NCI-H187 treated with DMSO at 0.1 percent for 48 hours (cell line): ENCODE results near the gene CSNK1G3.

Source experiments
- DNase-seq: peaks from one replicate; lab custom pipeline; 2025; lab: John Stamatoyannopoulos, UW

CSNK1G3 gene

DNA sequence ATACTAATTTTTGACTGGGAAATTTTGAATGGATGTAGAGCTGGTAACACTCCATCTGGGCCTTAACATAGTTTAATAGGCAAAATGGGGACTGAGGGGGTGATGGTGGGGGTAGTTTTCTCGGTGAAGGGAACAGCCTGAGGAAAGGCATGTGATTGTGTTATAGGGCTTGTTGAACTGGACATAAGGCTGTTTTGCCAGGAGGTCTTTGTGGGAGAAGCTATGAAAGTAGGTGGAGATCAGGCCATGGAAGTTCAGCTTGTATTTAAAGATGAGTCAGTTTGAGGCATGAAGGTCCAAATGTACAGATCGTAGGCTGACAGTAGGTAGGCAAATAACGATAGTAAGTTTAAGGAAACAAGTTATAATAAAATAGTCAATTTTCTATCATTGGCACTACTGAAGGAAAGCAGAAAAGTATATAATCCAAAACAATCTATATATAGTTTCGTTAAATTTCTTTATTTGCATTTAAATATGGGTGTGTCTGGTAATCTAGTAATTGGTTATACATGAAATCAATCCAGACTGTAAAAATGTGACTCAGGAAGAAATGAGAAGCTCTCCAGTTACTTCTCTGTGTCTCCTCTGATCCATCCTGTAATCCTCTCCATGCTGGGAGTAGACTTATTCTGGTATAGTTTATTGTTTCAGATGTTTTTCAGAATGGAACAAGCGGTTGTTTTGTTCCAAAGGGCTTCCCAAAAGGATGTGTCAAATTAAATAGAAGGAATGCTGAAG, 2.8 kb downstream of the CSNK1G3 start:
- no peak for DNase-seq

GRCh38 chr5:123515904-123516303, 3.9 kb downstream of the CSNK1G3 start:
- no peak for DNase-seq

GRCh38 chr5:123517476-123517875, 5.5 kb downstream of the CSNK1G3 start:
- no peak for DNase-seq

- no peak for DNase-seq
Measured at GRCh38 chr5:123518111-123518510, 6.1 kb downstream of the CSNK1G3 start.

- DNase-seq: no peak
Measured at GRCh38 chr5:123520677-123521247, 8.8 kb downstream of the CSNK1G3 start.

GRCh38 chr5:123524146-123524545, 12.2 kb downstream of the CSNK1G3 start:
- no peak for DNase-seq

GRCh38 chr5:123527190-123527589, 15.2 kb downstream of the CSNK1G3 start:
- DNase-seq: no peak

DNA sequence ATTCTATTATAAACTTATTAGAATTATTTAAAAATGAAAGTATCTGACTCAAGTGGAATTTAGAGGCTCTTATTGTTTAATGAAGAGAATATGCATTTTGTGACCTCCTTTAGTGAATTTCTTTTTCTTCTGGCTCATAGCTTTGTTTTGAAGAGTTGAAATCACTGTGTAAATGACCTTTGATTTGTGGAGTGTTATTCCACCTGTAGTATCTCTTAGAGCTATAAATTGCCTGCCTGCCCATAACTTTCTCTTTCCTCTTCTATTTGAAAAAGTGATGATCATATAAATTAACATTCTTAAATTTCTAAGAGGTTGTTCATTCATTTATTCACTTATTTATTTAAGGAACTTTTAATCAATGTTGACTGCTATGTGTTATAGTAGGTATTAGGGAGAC, 16.1 kb downstream of the CSNK1G3 start:
- DNase-seq: no peak

DNA sequence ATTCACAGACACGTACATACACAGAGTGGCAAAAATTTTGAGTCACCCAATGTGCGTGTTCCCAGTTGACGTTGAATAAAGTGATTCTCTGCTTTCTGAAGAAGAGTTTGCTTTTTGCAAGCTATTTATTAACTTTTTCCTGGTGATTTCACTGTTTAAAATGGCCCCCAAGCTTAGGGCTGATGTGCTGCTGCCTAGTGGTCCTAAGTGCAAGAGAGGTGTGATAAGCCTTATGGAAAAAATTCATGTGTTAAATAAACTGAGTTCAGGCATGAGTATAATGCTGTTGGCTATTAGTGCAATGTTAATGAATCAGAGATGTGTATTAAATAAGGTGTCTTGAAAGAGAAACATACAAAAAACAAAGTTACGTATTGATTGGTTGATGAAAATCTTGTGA, 16.9 kb downstream of the CSNK1G3 start:
- DNase-seq: no peak

DNA sequence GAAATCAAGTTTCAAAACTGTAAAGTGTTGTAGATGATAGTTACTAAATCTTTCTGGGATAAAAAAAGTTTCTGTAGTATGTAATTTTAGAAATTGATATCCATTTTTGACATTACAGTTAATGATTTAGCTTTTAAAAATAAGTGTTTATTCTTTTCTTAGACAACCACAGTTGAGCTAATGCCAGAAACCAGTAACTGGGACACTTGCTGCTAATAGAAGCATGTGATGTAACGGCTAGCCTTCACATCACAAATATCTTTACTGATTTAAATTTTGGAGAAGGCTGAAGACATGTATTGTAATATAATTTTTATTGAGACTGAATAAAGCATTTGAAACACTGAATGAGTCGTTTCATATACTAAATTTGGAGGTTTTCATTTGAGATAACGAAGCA, 18.8 kb downstream of the CSNK1G3 start:
- DNase-seq: no peak

DNA sequence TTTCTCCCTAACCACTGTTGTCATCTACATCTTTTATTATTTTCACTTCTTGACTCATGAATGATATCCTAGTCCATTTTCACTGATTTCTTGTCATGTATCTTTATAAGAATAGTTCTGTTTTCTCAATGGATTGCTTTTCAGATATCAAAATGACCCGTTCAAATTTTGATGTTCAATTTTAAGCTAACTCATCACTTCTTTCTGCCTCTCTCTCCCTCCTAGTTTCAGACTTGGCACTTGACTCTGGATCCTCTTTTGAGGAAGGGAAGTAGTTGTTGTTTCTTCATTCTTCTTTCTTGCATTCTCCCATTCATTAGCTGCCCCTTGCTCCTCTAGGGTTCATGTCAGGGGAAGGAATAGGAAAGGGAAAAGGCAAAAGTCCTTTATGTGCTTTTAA, 23.7 kb downstream of the CSNK1G3 start:
- DNase-seq: no peak

- no peak for DNase-seq
Measured at GRCh38 chr5:123537256-123537655, 25.3 kb downstream of the CSNK1G3 start.

- DNase-seq: no peak
Measured at GRCh38 chr5:123537845-123538244, 25.9 kb downstream of the CSNK1G3 start.

DNA sequence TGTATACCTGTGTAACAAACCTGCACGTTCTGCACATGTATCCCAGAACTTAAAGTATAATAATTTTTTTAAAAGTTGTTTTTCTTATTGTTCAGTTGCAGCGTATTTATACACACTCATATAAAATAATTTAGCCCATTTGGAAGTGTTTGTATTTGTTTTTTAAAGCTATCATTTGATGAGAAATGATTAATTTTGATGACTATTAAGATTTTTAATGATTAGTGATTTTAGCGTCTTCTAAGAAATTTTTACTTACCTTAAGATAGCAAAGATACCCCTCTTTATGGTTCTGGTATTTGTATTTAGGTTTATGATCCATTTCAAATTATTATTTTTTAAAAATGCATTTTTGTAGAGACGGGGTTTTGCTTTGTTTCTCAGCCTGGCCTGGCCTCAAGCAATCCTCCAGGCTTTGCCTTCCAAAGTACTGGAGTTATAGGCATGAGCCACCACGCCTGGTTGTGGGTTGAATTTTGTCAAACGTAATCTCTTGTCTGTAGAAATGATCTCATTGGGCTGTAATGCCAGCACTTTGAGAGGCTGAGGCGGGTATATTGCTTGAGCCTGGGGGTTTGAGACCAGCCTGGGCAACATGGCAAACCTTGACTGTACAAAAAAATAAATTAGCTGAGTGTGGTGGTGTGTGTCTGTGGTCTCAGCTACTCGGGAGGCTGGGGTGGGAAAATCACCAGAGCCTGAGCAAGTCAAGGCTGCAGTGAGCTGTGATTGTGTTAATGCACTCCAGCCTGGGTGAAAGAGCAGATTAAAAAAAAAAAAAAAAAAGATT, 26.9 kb downstream of the CSNK1G3 start:
- DNase-seq: no peak

DNA sequence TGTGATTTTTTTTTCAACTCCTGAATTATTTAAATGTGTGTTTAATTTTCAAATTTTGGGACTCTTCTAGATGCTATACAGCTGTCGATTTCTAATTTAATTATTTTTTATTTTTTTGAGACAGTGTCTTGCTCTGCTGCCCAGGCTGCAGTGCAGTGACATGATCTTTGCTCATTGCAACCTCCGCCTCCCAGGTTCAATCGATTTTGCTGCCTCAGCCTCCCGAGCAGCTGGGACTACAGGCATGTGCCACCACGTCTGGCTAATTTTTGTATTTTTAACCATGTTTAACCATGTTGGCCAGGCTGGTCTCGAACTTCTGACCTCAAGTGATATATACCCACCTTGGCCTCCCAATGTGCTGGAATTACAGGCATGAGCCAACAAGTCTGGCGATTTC, 28.6 kb downstream of the CSNK1G3 start:
- no peak for DNase-seq

- DNase-seq: no peak
Measured at GRCh38 chr5:123543438-123543837, 31.5 kb downstream of the CSNK1G3 start.

DNA sequence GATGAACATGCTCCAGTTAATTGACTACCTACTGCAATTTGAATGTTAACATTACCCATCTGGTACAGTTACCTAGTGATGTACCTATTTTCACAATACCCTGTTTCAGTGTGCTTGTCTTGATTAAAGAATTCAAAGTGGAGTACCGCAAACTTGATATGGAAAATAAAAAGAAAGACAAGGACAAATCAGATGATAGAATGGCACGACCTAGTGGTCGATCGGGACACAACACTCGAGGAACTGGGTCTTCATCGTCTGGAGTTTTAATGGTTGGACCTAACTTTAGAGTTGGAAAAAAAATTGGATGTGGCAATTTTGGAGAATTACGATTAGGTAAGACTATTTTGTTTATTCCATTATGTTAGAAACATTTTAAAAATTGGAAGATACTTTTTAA, 33.5 kb downstream of the CSNK1G3 start:
- DNase-seq: no peak

DNA sequence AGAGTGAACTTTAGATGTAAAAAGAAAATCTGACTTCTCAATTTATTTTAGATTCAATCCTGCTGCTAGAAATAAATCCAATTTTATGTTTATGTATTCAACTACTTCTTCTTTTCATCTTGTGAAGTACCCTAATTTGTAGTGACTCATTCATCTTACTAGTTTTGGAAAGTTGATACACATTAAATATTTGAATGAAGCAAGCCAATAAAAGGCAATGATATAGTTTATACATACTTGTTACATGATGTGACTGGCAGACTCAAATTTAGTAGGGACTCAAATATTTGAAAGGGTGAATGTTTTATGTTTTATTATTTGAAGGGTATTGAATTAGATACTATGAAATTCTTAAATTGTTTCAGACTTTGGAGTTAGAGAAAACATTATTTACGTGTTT, 34.7 kb downstream of the CSNK1G3 start:
- DNase-seq: no peak

DNA sequence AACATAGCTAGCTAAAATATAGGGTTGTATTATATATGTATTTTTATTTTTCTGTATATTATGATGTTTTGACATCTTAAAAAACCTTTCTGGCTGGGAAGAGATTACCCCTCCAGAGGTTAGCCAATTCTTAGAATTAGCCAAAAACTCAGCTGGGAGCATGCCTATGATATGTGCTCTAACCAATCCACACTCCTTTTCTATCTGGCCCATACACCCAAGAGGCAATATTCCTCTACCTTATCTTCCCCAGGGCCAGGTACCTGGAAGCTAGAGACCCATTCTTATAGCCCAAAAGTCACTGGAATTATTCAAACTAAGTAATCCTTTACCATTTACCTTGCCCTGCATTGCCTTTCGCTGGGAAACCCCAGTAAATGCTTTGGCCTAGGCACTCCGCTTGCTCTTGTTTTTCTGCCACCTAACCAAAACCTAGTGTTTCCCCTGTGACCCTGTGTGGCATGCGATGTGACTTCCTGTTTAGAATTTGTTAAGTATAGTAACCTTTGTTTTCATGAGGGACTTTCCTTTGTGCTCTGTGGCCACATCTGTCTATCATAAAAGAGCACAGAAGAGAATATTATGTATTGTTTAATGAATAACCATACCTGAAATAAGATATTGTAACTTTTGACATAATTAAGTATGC, 37.4 kb downstream of the CSNK1G3 start:
- no peak for DNase-seq

DNA sequence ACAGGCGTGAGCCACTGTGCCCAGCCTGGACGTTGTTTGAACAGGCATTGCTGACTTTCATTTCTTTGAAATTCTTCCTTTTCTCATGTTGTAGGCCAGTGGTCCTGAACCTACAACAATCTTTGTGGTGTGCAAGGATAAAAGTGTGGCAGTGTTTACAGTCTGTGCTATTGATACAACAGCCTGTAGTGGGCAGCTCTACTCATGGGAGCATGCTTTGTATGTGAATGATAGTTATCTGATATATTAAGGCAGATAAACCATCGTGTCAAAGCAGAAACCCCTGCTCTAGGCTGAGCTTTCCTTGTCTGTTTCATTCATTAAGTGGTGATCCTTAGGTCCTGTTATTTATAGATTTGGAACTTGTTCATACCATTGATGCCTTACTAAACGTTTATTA, 42.6 kb downstream of the CSNK1G3 start:
- DNase-seq: no peak

DNA sequence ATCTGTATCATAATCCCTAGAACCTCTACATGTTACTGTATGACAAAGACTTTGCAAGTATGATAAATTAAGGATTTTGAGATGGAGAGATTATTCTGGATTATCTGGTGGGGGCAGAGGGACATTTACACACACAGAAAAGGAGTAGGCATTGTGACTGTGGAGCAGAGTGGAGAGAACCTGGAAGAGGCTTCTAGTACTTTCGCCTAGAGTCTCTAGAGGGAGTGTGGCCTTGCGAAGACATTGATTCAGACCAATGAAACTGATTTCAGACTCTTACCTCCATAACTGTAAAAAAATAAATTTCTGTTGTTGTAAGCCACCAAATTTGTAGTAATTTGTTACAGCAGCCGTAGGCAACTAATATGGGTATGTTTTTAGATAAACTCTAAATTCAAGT, 45.9 kb downstream of the CSNK1G3 start:
- DNase-seq: no peak

GRCh38 chr5:123558762-123559433, 46.9 kb downstream of the CSNK1G3 start:
- no peak for DNase-seq
